ENCODE results near the gene DDRGK1. TPM values are rescaled to one million over a fixed set of nuclear protein-coding genes. Genes with fewer than 3 reads are reported as not detected.

Gene DDRGK1
- total RNA-seq (10 to 100 TPM; 56.0 to 86.1 (median 73.6) TPM), polyA plus RNA-seq (10 to 100 TPM; 16.8 to 74.3 (median 19.9) TPM)

DNA sequence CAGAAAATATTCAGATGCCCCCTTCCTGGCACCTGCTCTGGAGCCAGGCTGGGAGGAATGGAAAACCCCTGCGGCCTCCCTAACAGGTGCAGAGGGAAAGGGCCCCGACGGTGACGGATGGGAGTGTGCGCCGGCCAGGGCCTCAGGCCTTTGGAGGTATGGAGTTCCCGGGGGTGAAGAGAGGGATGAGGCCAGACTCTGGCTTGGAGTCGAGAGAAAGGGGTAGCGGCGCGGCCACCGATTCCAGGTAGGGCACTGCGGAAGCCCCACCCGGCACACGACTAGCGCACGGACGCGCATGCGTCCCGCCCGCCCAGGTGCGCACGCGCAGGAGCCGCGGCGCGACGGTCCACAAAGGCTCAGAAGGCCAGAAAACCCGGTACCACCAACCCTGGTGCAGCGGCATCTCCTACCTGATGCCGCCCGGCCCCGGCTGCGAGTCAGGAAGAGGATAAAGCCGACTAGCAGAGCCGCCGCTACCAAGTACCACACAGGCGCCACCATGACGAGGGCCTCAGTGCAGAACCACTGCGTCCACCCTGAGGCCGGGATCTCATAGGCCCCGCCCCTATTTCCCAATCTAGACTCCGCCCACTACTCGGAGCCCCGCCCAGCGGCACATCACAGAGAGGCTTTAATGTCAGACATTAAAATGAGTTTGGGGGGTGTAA lies at the start of gene DDRGK1:
TSS of gene DDRGK1 (minus strand) at position 559 of the 671 bp plus-strand sequence. CDS start at position 504, 55 bp downstream.
- 0% methylated on average over 48 of the region's 48 CpGs for WGBS, 2 donors
- H3K27me3 ChIP-seq = no peaks in the 10 kb centered on the region
- DNase-seq = peak; percentile 95
- H3K27ac ChIP-seq = peak within 1 kb of the TSS; percentile 86 to 88 (median 88)
- TF ChIP-seq, protein P1, sequence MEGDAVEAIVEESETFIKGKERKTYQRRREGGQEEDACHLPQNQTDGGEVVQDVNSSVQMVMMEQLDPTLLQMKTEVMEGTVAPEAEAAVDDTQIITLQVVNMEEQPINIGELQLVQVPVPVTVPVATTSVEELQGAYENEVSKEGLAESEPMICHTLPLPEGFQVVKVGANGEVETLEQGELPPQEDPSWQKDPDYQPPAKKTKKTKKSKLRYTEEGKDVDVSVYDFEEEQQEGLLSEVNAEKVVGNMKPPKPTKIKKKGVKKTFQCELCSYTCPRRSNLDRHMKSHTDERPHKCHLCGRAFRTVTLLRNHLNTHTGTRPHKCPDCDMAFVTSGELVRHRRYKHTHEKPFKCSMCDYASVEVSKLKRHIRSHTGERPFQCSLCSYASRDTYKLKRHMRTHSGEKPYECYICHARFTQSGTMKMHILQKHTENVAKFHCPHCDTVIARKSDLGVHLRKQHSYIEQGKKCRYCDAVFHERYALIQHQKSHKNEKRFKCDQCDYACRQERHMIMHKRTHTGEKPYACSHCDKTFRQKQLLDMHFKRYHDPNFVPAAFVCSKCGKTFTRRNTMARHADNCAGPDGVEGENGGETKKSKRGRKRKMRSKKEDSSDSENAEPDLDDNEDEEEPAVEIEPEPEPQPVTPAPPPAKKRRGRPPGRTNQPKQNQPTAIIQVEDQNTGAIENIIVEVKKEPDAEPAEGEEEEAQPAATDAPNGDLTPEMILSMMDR (IDR thresholded peaks at IDR 0.05) = no peak
- TF ChIP-seq POLR2A (IDR thresholded peaks at IDR 0.05) = peak; percentile 52
- no peak for TF ChIP-seq EP300 (IDR thresholded peaks at IDR 0.05)
- peak; percentile 74 to 93 (median 85) for TF ChIP-seq POLR2AphosphoS5 (IDR thresholded peaks at IDR 0.05)
- no peaks in the 10 kb centered on the region for H3K9me3 ChIP-seq
- H3K4me3 ChIP-seq = peak within 1 kb of the TSS; percentile 72 to 93 (median 80)
- intact Hi-C loops (cut with DNase I) = loop anchor here (5.0 kb wide), 1 partner anchor 47 kb away; the partner anchor contains the start of genes FASTKD5 and UBOX5
- peaks cover 9 to 37% (median 12%) of the 10 kb centered on the region in 4 donors for H3K36me3 ChIP-seq
- peaks cover 0 to 19% (median 14%) of the 10 kb centered on the region in 4 donors for H3K4me1 ChIP-seq

DNA sequence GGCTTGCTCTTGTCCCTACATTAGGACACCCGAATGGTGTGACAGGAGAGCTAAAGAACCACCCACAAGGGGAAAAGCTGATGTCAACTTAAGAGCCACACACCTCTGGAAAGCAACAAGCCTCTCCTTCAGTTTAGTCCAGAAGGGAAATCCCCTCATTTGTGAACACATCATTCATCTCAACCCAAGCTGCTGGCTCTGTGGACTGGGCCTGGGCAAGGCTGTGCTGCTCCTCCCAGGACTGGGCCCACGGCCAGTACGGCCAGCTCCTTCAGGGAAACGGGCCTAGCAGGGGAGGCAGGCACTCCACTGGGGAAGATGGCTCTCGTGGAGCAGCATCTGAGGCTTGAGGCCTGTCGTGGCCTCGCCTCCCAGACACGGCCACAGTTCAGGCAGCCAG lies 47.3 kb upstream of the DDRGK1 start:
- peaks cover 17 to 66% (median 41%) of the 10 kb centered on the region in 4 donors for H3K36me3 ChIP-seq
- no peaks in the 10 kb centered on the region for H3K9me3 ChIP-seq
- H3K27ac ChIP-seq = no peak overlapping the region
- TF ChIP-seq EP300 (IDR thresholded peaks at IDR 0.05) (no peak), POLR2AphosphoS5 (IDR thresholded peaks at IDR 0.05) (no peak), POLR2A (IDR thresholded peaks at IDR 0.05) (no peak)
- TF ChIP-seq, protein P1 (IDR thresholded peaks at IDR 0.05) = no peak
- peaks cover 0 to 16% (median 12%) of the 10 kb centered on the region in 4 donors for H3K4me1 ChIP-seq
- DNase-seq = no peak
- no peak overlapping the region for H3K4me3 ChIP-seq
- WGBS, 2 donors = 81% methylated on average over 8 of the region's 8 CpGs
- peaks cover 0 to 17% (median 0%) of the 10 kb centered on the region in 3 donors for H3K27me3 ChIP-seq
- intact Hi-C loops (cut with DNase I) = no loop called here

DNA sequence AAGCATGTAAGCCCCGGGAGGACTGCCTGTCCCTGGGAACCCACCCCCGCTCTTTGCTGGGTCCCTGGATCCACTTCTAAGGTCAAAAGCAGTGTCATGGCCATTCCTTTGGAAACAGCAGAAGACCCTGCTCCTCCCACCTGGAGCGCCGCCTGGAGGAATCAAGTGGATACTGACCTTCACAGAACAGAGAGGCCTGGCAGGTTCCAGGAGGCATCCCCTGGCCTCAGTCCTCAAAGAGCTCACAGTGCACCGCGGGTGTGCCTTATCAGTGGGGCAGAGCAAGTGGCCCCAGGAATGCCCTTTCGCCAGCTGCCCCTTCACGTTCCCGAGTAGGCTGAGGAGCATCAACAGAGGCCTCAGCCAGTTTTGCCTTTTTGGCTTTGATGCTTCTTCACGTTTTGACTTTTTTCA lies 45.6 kb upstream of the DDRGK1 start:
- intact Hi-C loops (cut with DNase I) = no loop called here
- H3K36me3 ChIP-seq = peaks cover 8 to 49% (median 27%) of the 10 kb centered on the region in 4 donors
- DNase-seq = no peak

DNA sequence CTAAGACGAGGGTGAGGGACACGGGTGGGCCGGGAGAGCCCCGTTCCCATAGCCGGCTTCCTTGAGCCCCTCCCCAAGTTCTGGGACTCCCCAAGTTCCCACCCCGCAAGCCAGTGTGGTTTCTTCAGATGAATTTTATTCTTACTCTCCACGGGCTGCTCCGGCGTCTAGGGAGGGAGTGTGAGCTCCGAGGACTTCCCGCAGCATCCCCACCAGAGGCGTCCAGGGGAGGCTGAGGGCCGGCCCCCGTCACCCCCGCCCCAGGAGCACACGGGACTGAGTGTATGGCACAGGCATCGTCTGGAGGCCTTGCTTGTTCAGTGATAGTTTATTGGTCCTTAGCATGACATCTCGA lies 44.5 kb upstream of the DDRGK1 start:
- peaks cover 0 to 30% (median 7%) of the 10 kb centered on the region in 3 donors for H3K27me3 ChIP-seq
- intact Hi-C loops (cut with DNase I) = no loop called here
- no peaks in the 10 kb centered on the region for H3K9me3 ChIP-seq
- DNase-seq = no peak
- H3K4me3 ChIP-seq = peak overlapping the region in 1 of 4 donors; percentile 7
- 4 to 12% methylated on average over 18 of the region's 18 CpGs for WGBS, 2 donors
- TF ChIP-seq POLR2AphosphoS5 (IDR thresholded peaks at IDR 0.05) (no peak), POLR2A (IDR thresholded peaks at IDR 0.05) (no peak), EP300 (IDR thresholded peaks at IDR 0.05) (no peak)
- TF ChIP-seq, protein P1 (IDR thresholded peaks at IDR 0.05) = no peak
- H3K36me3 ChIP-seq = peaks cover 0 to 38% (median 20%) of the 10 kb centered on the region in 4 donors
- H3K27ac ChIP-seq = no peak overlapping the region
- peaks cover 0 to 16% (median 12%) of the 10 kb centered on the region in 4 donors for H3K4me1 ChIP-seq

More for the DNA sequence above, 45.6 kb upstream of the DDRGK1 start:
- 43 to 73% methylated on average over 10 of the region's 10 CpGs for WGBS, 2 donors
- peaks cover 0 to 19% (median 0%) of the 10 kb centered on the region in 3 donors for H3K27me3 ChIP-seq
- TF ChIP-seq POLR2AphosphoS5 (IDR thresholded peaks at IDR 0.05) (no peak), POLR2A (IDR thresholded peaks at IDR 0.05) (no peak), EP300 (IDR thresholded peaks at IDR 0.05) (no peak)
- TF ChIP-seq, protein P1 (IDR thresholded peaks at IDR 0.05) = no peak
- H3K27ac ChIP-seq = no peak overlapping the region
- peaks cover 0 to 16% (median 12%) of the 10 kb centered on the region in 4 donors for H3K4me1 ChIP-seq
- no peaks in the 10 kb centered on the region for H3K9me3 ChIP-seq
- no peak overlapping the region for H3K4me3 ChIP-seq
